GM12878 (cell line): Measurements from ENCODE around the gene RUNDC3A. TPM values are rescaled to one million over a fixed set of nuclear protein-coding genes. Genes with fewer than 3 reads are reported as not detected.

ENCODE experiments used
- ESRRA ChIP-seq: IDR thresholded peaks from 2 replicates; pipeline ENCODE4 v1.6.1; 2012; ENCODE audit warnings: mild to moderate bottlenecking, low read length, improper control_type of control experiment
- ETV6 ChIP-seq, 2 experiments: fragments of 450-650 bp in 1 of 2; IDR thresholded peaks in 1 of 2; conservative IDR thresholded peaks in 1 of 2; 2 replicates each; pipeline ENCODE4 v1.6.1; 2014; ENCODE audit warnings: antibody characterized with exemption in 1 of 2, borderline replicate concordance in 1 of 2, low read depth in 1 of 2, mild to moderate bottlenecking in 1 of 2, moderate library complexity in 1 of 2
- FOS ChIP-seq: IDR thresholded peaks from 3 replicates; pipeline ENCODE4 v1.6.1; 2011; ENCODE audit warnings: borderline replicate concordance; ENCODE audit not compliant: insufficient read length; ENCODE audit errors: extremely low read depth
- FOXM1 ChIP-seq: IDR thresholded peaks from 2 replicates; pipeline ENCODE4 v1.6.1; 2012; ENCODE audit warnings: low read depth, mild to moderate bottlenecking, inconsistent platforms, low read length, moderate library complexity
- IRF5 ChIP-seq: fragments of 450-650 bp; IDR thresholded peaks from 2 replicates; pipeline ENCODE4 v1.6.1; 2017; ENCODE audit warnings: borderline replicate concordance
- MYB ChIP-seq: fragments of 150-350 bp; IDR thresholded peaks from 2 replicates; pipeline ENCODE4 v1.6.1; 2014; ENCODE audit warnings: mild to moderate bottlenecking, low read depth, low read length, borderline replicate concordance
- NR2F1 ChIP-seq: fragments of 450-650 bp; conservative IDR thresholded peaks from 2 replicates; pipeline ENCODE4 v1.6.1; 2017; ENCODE audit warnings: mild to moderate bottlenecking
- PML ChIP-seq: IDR thresholded peaks from 2 replicates; pipeline ENCODE4 v1.6.1; 2012; ENCODE audit warnings: low read length, inconsistent platforms
- RAD51 ChIP-seq: fragments of 450-650 bp; IDR thresholded peaks from 2 replicates; pipeline ENCODE4 v1.6.1; 2016; ENCODE audit warnings: moderate library complexity, mild to moderate bottlenecking, inconsistent platforms
- RFX5 ChIP-seq: IDR thresholded peaks from 2 replicates; pipeline ENCODE4 v1.6.1; 2011; ENCODE audit warnings: low read depth, low read length, improper control_type of control experiment
- SIX5 ChIP-seq: IDR thresholded peaks from 2 replicates; pipeline ENCODE4 v1.6.1; 2011; ENCODE audit warnings: mild to moderate bottlenecking, low read depth, low read length, moderate library complexity; ENCODE audit not compliant: severe bottlenecking
- SKIL ChIP-seq: fragments of 450-650 bp; IDR thresholded peaks from 2 replicates; pipeline ENCODE4 v1.6.1; 2017; ENCODE audit warnings: mild to moderate bottlenecking, low read depth, inconsistent platforms; ENCODE audit not compliant: poor library complexity, severe bottlenecking
- SMAD5 ChIP-seq: IDR thresholded peaks from 2 replicates; pipeline ENCODE4 v1.6.1; 2016; ENCODE audit warnings: antibody characterized with exemption, low read depth
- SRF ChIP-seq, 2 experiments: IDR thresholded peaks; 2 replicates each; pipeline ENCODE4 v1.6.1; 2011; ENCODE audit warnings: low read depth in 2 of 2, low read length in 2 of 2, mild to moderate bottlenecking in 1 of 2, moderate library complexity in 1 of 2
- TARDBP ChIP-seq: IDR thresholded peaks from 2 replicates; pipeline ENCODE4 v1.6.1; 2016; ENCODE audit warnings: borderline replicate concordance
- TBL1XR1 ChIP-seq: IDR thresholded peaks from 2 replicates; pipeline ENCODE4 v1.6.1; 2012; ENCODE audit warnings: low read depth, low read length, improper control_type of control experiment
- ZBED1 ChIP-seq: IDR thresholded peaks from 2 replicates; pipeline ENCODE4 v1.6.1; 2016; ENCODE audit warnings: borderline replicate concordance
- ZBTB11 ChIP-seq: fragments of 450-650 bp; formaldehyde crosslinking; IDR thresholded peaks from 2 replicates; pipeline ENCODE4 v1.5.0; 2022; ENCODE audit warnings: mild to moderate bottlenecking, missing genetic modification characterization
- polyA plus RNA-seq, 11 experiments: library from polyadenylated mRNA; depleted of rRNA in 4 of 11; unstranded in 6 of 11; stranded (reverse) in 5 of 11; fragments of >200 nt; fragmentation: Nextera tagmentation in 4 of 11; fragmentation: Illumina TruSeq in 1 of 11; extraction: Ambion mirVana in 4 of 11; extraction: Trizol in 1 of 11; gene quantifications; 1 replicate in 1 of 11; 2 replicates in 10 of 11; pipeline versions ENCODE4 v1.2.1 to v1.2.3, GENCODE V29; 2011 to 2016; ENCODE audit warnings: inconsistent platforms in 2 of 11, missing spikeins in 2 of 11, low read depth in 1 of 11
- total RNA-seq, 4 experiments: library from RNA; depleted of rRNA in 3 of 4; stranded (reverse); fragments of >200 nt in 3 of 4; fragmentation: Illumina TruSeq in 1 of 4; extraction: Trizol in 1 of 4; gene quantifications; 2 replicates each; pipeline versions ENCODE4 v1.2.1 to v1.2.3, GENCODE V29; 2013 to 2021
- TF ChIP-seq, protein P1 (sequence below): fragments of 450-650 bp; conservative IDR thresholded peaks from 2 replicates; pipeline ENCODE4 v1.6.1; 2017; ENCODE audit warnings: mild to moderate bottlenecking, moderate library complexity

The RUNDC3A gene
- total and polyA plus RNA-seq, 10 of the 15 experiments (the other 5 are each of a cell fraction or from before 2014, with no cell fraction given), result 0.07 to 0.17 TPM; not detected in 8

- TF ChIP-seq SMAD5 (peak; percentile 74; the same call in 1 of the 2 replicates), TARDBP (peak; percentile 71; the same call in 1 of the 2 replicates), ZBED1 (no peak), ZBTB11 (CRISPR knock-in tag) (no peak), SRF (IDR thresholded peaks at IDR 0.05; ENCODE audit: low read depth in 2 of 2, low read length in 2 of 2) (0 out of 4 replicates have a peak, but pooled peaks of 1 of the 2 experiments have one; percentile 45), ESRRA (no peak), SIX5 (no peak), TBL1XR1 (no peak), PML (peak; percentile 77), IRF5 (no peak), MYB (no peak), RFX5 (peak; percentile 62; the same call in 1 of the 2 replicates), FOS (peak; percentile 60), NR2F1 (no peak), FOXM1 (no peak; the same call in 1 of the 2 replicates), ETV6 (conservative IDR thresholded peaks at IDR 0.05 in 1 of 2, IDR thresholded peaks at IDR 0.05 in 1 of 2; ENCODE audit: borderline replicate concordance in 1 of 2, low read depth in 1 of 2) (no peak), RAD51 (peak; percentile 99), SKIL (peak; percentile 75)
- TF ChIP-seq, protein P1, sequence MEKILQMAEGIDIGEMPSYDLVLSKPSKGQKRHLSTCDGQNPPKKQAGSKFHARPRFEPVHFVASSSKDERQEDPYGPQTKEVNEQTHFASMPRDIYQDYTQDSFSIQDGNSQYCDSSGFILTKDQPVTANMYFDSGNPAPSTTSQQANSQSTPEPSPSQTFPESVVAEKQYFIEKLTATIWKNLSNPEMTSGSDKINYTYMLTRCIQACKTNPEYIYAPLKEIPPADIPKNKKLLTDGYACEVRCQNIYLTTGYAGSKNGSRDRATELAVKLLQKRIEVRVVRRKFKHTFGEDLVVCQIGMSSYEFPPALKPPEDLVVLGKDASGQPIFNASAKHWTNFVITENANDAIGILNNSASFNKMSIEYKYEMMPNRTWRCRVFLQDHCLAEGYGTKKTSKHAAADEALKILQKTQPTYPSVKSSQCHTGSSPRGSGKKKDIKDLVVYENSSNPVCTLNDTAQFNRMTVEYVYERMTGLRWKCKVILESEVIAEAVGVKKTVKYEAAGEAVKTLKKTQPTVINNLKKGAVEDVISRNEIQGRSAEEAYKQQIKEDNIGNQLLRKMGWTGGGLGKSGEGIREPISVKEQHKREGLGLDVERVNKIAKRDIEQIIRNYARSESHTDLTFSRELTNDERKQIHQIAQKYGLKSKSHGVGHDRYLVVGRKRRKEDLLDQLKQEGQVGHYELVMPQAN, result peak; percentile 85
Observed at GRCh38 chr17:44344939-44345453, 36.6 kb downstream of the RUNDC3A start, which contains the start of gene GRN (continued).
